HFFc6 (cell line): Measurements from ENCODE around the gene C1orf174. TPM values are rescaled to one million over a fixed set of nuclear protein-coding genes. Genes with fewer than 3 reads are reported as not detected.

Experiments
- DNase-seq: peaks from one replicate; pipeline ENCODE4 v3.0.0-alpha.2; 2018
- H3K27ac Mint-ChIP-seq: 2 replicates; pipeline ENCODE4 v1.8.0; 2020; ENCODE audit warnings: mild to moderate bottlenecking, mixed read lengths
- H3K27me3 Mint-ChIP-seq: 2 replicates; pipeline ENCODE4 v1.8.0; 2021; ENCODE audit warnings: mild to moderate bottlenecking, moderate library complexity, mixed read lengths; ENCODE audit not compliant: insufficient read depth
- H3K36me3 Mint-ChIP-seq: 2 replicates; pipeline ENCODE4 v1.8.0; 2021; ENCODE audit warnings: low read depth, mixed read lengths
- H3K4me1 Mint-ChIP-seq: 2 replicates; pipeline ENCODE4 v1.8.0; 2020; ENCODE audit warnings: low read depth, mixed read lengths
- H3K4me3 Mint-ChIP-seq: 2 replicates; pipeline ENCODE4 v1.8.0; 2020; ENCODE audit warnings: mild to moderate bottlenecking, moderate library complexity, mixed read lengths
- H3K9me3 Mint-ChIP-seq: 2 replicates; pipeline ENCODE4 v1.8.0; 2020; ENCODE audit warnings: mild to moderate bottlenecking, mixed read lengths
- CTCF ChIP-seq: fragments of 200-600 bp; sonication (generic); IDR thresholded peaks from 2 replicates; pipeline ENCODE4 v1.5.0; 2021; ENCODE audit warnings: antibody characterized with exemption, mild to moderate bottlenecking
- total RNA-seq, 6 experiments: library from RNA; stranded (reverse); fragmentation: NEBNext Ultra II Directional; extraction: Animal tissue kit (Norgen Biotek cat#: 25700); gene quantifications; 2 replicates in 1 of 6; 3 replicates in 5 of 6; pipeline ENCODE4 v1.2.3, GENCODE V29; 2021

Gene C1orf174
- total RNA-seq, 6 experiments from 2014 or later, result 19.2 to 23.5 (median 20.7) TPM

- DNase-seq, result no peak
- no peak overlapping the region for H3K27ac Mint-ChIP-seq
- no peaks in the 10 kb centered on the region for H3K9me3 Mint-ChIP-seq
- peaks cover 11% of the 10 kb centered on the region; the same call in 1 of the 2 replicates for H3K4me1 Mint-ChIP-seq
- TF ChIP-seq CTCF, result no peak
- no peak overlapping the region for H3K4me3 Mint-ChIP-seq
- no peaks in the 10 kb centered on the region for H3K36me3 Mint-ChIP-seq
- H3K27me3 Mint-ChIP-seq, result no peaks in the 10 kb centered on the region; the same call in 1 of the 2 replicates
Observed at GRCh38 chr1:3906672-3907020, 6.6 kb upstream of the C1orf174 start.

GRCh38 chr1:3905953-3906671 is 6.0 kb upstream of the C1orf174 start:
- H3K36me3 Mint-ChIP-seq, result no peaks in the 10 kb centered on the region
- no peaks in the 10 kb centered on the region; the same call in 1 of the 2 replicates for H3K27me3 Mint-ChIP-seq
- H3K4me1 Mint-ChIP-seq, result peaks cover 11% of the 10 kb centered on the region; the same call in 1 of the 2 replicates
- no peaks in the 10 kb centered on the region for H3K9me3 Mint-ChIP-seq
- no peak overlapping the region for H3K4me3 Mint-ChIP-seq
- no peak for DNase-seq
- H3K27ac Mint-ChIP-seq, result no peak overlapping the region
- no peak for TF ChIP-seq CTCF

- Mint-ChIP-seq H3K9me3 (no peaks in the 10 kb centered on the region), H3K27me3 (no peaks in the 10 kb centered on the region; the same call in 1 of the 2 replicates), H3K4me3 (no peak overlapping the region), H3K36me3 (no peaks in the 10 kb centered on the region), H3K4me1 (peaks cover 11% of the 10 kb centered on the region; the same call in 1 of the 2 replicates), H3K27ac (no peak overlapping the region)
- DNase-seq, result no peak
- no peak for TF ChIP-seq CTCF
Observed at GRCh38 chr1:3905266-3905952, 5.3 kb upstream of the C1orf174 start.

GRCh38 chr1:3904843-3905185 is 4.7 kb upstream of the C1orf174 start:
- no peaks in the 10 kb centered on the region; the same call in 1 of the 2 replicates for H3K27me3 Mint-ChIP-seq
- H3K9me3 Mint-ChIP-seq, result no peaks in the 10 kb centered on the region
- H3K4me3 Mint-ChIP-seq, result no peak overlapping the region
- no peak overlapping the region for H3K27ac Mint-ChIP-seq
- no peak for DNase-seq
- 0 out of 2 replicates have a peak, but pooled peaks have one; percentile 15 for TF ChIP-seq CTCF
- no peaks in the 10 kb centered on the region for H3K36me3 Mint-ChIP-seq
- peaks cover 11% of the 10 kb centered on the region; the same call in 1 of the 2 replicates for H3K4me1 Mint-ChIP-seq

- Mint-ChIP-seq H3K27ac (no peak overlapping the region), H3K36me3 (no peaks in the 10 kb centered on the region), H3K4me3 (no peak overlapping the region), H3K27me3 (no peaks in the 10 kb centered on the region; the same call in 1 of the 2 replicates), H3K4me1 (peaks cover 13% of the 10 kb centered on the region), H3K9me3 (no peaks in the 10 kb centered on the region)
- no peak for DNase-seq
- no peak for TF ChIP-seq CTCF
Observed at GRCh38 chr1:3904006-3904842, 4.2 kb upstream of the C1orf174 start.
